ENCODE data around the gene KRT72. TPM values are rescaled to one million over a fixed set of nuclear protein-coding genes. Genes with fewer than 3 reads are reported as not detected.

KRT72 gene
- total RNA-seq, 1 donor from 2014 or later: 0.09 TPM

- no peak overlapping the region for H3K27ac Mint-ChIP-seq
- H3K9me3 Mint-ChIP-seq: no peaks in the 10 kb centered on the region
- intact Hi-C loops (cut with micrococcal nuclease): no loop called here
- H3K27me3 Mint-ChIP-seq: peaks cover 8% of the 10 kb centered on the region
- no peaks in the 10 kb centered on the region for H3K36me3 Mint-ChIP-seq (ENCODE audit: low read depth)
- DNase-seq: no peak
- H3K4me1 Mint-ChIP-seq: peaks cover 22% of the 10 kb centered on the region
- H3K4me3 Mint-ChIP-seq: no peak overlapping the region
Observed at GRCh38 chr12:52618866-52619265, 17.6 kb upstream of the KRT72 start.

- intact Hi-C loops (cut with micrococcal nuclease): no loop called here
- Mint-ChIP-seq H3K36me3 (ENCODE audit: low read depth) (no peaks in the 10 kb centered on the region), H3K9me3 (no peaks in the 10 kb centered on the region), H3K4me1 (peaks cover 27% of the 10 kb centered on the region), H3K27ac (no peak within 1 kb of the TSS), H3K4me3 (no peak within 1 kb of the TSS), H3K27me3 (peaks cover 7% of the 10 kb centered on the region)
- DNase-seq: no peak
Observed at GRCh38 chr12:52618216-52618615, 17.0 kb upstream of the KRT72 start, which contains the start of gene KRT73. KRT73 (minus strand) TSS chr12:52618559; CDS start chr12:52618524, 35 bp downstream.

DNA sequence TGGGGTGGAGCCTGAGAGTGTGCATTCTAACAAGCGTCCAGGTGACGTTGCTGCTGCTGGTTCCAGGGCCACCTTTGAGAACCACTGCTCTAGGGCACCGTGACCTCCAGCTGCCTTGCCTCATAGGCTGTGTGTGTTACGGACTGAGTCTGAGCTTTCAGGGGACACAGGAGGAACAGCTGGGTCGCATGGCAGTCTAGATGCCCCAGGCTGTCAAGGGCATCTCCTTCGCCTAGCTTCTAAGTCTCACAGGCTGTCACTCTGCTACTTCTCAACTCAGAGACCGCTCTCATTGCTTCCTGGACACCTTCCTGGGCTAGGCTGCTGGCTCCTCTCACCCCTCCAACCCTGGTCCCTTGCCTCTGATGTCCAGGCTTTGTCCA, 16.1 kb upstream of the KRT72 start:
- no peaks in the 10 kb centered on the region for H3K9me3 Mint-ChIP-seq
- H3K27ac Mint-ChIP-seq: no peak overlapping the region
- intact Hi-C loops (cut with micrococcal nuclease): no loop called here

DNA sequence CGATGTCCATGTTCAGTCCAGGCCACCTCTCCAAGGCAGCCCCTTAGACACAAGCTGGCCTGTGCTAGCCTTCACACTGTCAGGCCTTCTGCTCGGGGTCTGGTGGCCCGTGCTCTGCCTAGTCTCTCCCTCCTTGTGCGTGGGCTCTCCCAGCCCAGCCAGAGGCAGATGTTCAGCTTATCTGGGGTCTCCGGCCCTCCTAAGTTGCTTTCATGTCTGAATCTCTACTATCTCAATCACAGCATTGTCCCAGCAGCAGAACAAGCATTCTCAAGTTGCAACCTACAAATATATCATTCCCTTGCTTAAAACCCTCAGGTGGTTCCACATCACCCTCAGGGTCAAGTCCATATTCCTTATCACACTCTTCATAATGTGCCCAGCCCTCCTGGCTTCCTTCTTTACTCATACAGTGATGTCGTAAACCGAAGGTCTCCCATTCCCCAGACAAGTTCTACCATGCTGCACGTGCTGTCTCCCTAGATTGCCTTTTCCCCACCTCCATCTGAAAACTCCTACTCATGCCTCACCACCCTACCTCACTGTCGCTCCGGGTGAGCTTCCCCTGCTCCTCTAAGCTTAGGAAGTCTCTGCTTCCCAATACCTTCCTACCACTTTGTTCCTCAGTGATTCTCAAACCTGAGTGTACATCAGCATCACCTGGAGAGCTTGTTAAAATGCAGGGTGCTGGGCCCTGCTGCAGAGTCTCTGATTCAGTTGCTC, 15.6 kb upstream of the KRT72 start:
- intact Hi-C loops (cut with micrococcal nuclease): no loop called here
- H3K36me3 Mint-ChIP-seq (ENCODE audit: low read depth): no peaks in the 10 kb centered on the region
- peaks cover 5% of the 10 kb centered on the region for H3K27me3 Mint-ChIP-seq
- no peak overlapping the region for H3K4me3 Mint-ChIP-seq
- H3K4me1 Mint-ChIP-seq: peaks cover 35% of the 10 kb centered on the region
- H3K9me3 Mint-ChIP-seq: no peaks in the 10 kb centered on the region
- no peak overlapping the region for H3K27ac Mint-ChIP-seq
- DNase-seq: no peak

More for the DNA sequence above, 16.1 kb upstream of the KRT72 start:
- no peak for DNase-seq
- Mint-ChIP-seq H3K4me1 (peaks cover 32% of the 10 kb centered on the region), H3K4me3 (no peak overlapping the region), H3K27me3 (peaks cover 6% of the 10 kb centered on the region), H3K36me3 (ENCODE audit: low read depth) (no peaks in the 10 kb centered on the region)

GRCh38 chr12:52615912-52616311, 14.6 kb upstream of the KRT72 start:
- peaks cover 3% of the 10 kb centered on the region for H3K27me3 Mint-ChIP-seq
- H3K27ac Mint-ChIP-seq: no peak overlapping the region
- DNase-seq: no peak
- peaks cover 2% of the 10 kb centered on the region for H3K36me3 Mint-ChIP-seq (ENCODE audit: low read depth)
- H3K4me1 Mint-ChIP-seq: peaks cover 39% of the 10 kb centered on the region
- H3K4me3 Mint-ChIP-seq: no peak overlapping the region
- intact Hi-C loops (cut with micrococcal nuclease): no loop called here
- no peaks in the 10 kb centered on the region for H3K9me3 Mint-ChIP-seq

DNA sequence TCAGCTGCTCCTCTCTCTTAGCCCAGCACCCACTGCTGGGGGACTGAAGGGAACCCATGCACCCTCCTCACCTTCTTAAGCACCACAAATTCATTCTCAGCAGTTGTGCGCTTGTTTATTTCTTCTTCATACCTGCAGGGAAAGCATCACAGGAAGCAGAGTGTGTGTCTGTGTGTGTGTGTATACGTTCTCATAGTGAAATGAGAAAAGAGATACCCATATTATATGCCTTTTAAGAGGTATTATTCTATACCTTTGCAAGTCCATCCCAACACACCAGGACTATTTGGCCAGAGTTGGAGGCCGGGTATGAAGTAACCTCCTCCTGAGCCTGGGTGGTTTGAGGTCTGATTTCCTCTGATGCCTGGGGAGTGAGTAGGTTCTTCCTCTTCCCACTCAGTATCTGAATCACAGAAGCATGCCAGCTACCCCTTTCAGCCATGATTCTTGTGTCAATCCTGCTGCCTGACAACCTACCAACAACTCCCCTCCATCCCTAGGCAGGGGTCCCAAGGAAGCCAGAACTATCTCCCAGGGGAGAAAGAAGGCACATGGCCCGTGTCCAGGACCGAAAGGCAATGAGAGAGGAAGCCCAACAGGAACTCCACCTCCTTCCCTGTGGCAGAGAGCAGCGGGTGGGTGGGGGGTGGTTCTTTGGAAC, 14.1 kb upstream of the KRT72 start:
- no peaks in the 10 kb centered on the region for H3K9me3 Mint-ChIP-seq
- H3K4me3 Mint-ChIP-seq: peak overlapping the region; percentile 46
- peaks cover 2% of the 10 kb centered on the region for H3K36me3 Mint-ChIP-seq (ENCODE audit: low read depth)
- H3K4me1 Mint-ChIP-seq: peaks cover 41% of the 10 kb centered on the region
- DNase-seq: no peak
- peaks cover 3% of the 10 kb centered on the region for H3K27me3 Mint-ChIP-seq
- intact Hi-C loops (cut with micrococcal nuclease): no loop called here
- H3K27ac Mint-ChIP-seq: peak overlapping the region; percentile 72

- Mint-ChIP-seq H3K4me1 (peaks cover 46% of the 10 kb centered on the region), H3K9me3 (no peaks in the 10 kb centered on the region), H3K36me3 (ENCODE audit: low read depth) (peaks cover 2% of the 10 kb centered on the region), H3K27me3 (peaks cover 3% of the 10 kb centered on the region), H3K4me3 (no peak overlapping the region), H3K27ac (no peak overlapping the region)
- intact Hi-C loops (cut with micrococcal nuclease): no loop called here
- DNase-seq: no peak
Observed at GRCh38 chr12:52614381-52615207, 13.3 kb upstream of the KRT72 start.

GRCh38 chr12:52613384-52614030, 12.2 kb upstream of the KRT72 start:
- Mint-ChIP-seq H3K27ac (no peak overlapping the region), H3K36me3 (ENCODE audit: low read depth) (peaks cover 2% of the 10 kb centered on the region), H3K9me3 (no peaks in the 10 kb centered on the region), H3K4me3 (no peak overlapping the region), H3K27me3 (no peaks in the 10 kb centered on the region), H3K4me1 (peaks cover 56% of the 10 kb centered on the region)
- intact Hi-C loops (cut with micrococcal nuclease): no loop called here
- no peak for DNase-seq

DNA sequence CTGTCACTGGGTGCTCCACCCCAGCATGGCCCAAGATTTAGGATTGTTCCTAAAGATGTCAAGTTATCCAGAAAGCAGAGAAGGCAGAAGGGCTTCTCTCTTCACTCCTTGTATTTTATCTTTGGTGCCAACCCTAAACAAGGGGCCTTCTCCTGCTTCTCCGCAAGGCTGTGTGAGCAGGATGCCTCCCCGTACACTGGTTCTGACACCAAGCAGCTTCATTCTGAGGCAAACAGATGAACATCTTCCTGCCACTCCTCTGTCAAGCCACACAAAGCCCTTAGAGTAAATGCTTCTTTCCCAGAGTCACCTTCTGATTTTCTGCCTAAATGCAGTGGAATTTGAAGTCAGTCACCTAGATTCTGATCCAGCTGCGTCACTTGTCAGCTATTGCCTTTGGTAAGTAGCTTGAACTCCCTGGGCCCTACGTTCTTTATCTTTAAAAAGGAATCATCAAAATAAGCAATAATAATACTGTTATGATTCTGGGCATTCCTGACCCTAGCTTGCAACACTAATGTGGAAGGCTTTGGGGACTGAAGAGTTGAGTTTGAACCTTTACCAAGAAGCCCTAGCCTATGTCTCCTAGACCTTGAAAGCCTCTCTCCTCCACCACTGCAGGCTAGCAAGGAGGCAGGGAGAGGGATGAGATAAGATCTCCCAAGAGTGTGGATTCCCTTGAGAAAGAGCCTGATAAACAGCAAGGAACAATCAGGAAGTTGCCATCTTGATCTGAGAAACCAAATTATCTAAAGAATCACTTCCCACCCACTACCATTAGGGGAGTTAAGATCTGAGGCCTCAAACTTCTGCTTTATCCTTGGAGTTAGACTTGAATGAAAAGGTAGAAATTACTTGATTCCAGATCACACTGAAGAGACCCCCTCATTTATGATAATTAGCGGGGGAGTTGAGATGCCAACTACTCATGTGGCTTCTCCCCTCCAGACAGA, 11.4 kb upstream of the KRT72 start:
- DNase-seq: no peak
- no peaks in the 10 kb centered on the region for H3K9me3 Mint-ChIP-seq
- no peaks in the 10 kb centered on the region for H3K27me3 Mint-ChIP-seq
- H3K4me3 Mint-ChIP-seq: no peak overlapping the region
- intact Hi-C loops (cut with micrococcal nuclease): no loop called here
- H3K36me3 Mint-ChIP-seq (ENCODE audit: low read depth): peaks cover 2% of the 10 kb centered on the region
- peaks cover 58% of the 10 kb centered on the region for H3K4me1 Mint-ChIP-seq
- H3K27ac Mint-ChIP-seq: no peak overlapping the region

GRCh38 chr12:52611080-52611468, 9.8 kb upstream of the KRT72 start:
- H3K36me3 Mint-ChIP-seq (ENCODE audit: low read depth): peaks cover 2% of the 10 kb centered on the region
- H3K27me3 Mint-ChIP-seq: no peaks in the 10 kb centered on the region
- peak overlapping the region; percentile 59 for H3K27ac Mint-ChIP-seq
- DNase-seq: no peak
- intact Hi-C loops (cut with micrococcal nuclease): no loop called here
- peaks cover 63% of the 10 kb centered on the region for H3K4me1 Mint-ChIP-seq
- H3K9me3 Mint-ChIP-seq: no peaks in the 10 kb centered on the region
- H3K4me3 Mint-ChIP-seq: peak overlapping the region; percentile 68

GRCh38 chr12:52608826-52609630, 7.8 kb upstream of the KRT72 start:
- Mint-ChIP-seq H3K27ac (no peak overlapping the region), H3K4me3 (no peak overlapping the region), H3K36me3 (ENCODE audit: low read depth) (peaks cover 2% of the 10 kb centered on the region), H3K27me3 (no peaks in the 10 kb centered on the region), H3K4me1 (peaks cover 60% of the 10 kb centered on the region), H3K9me3 (no peaks in the 10 kb centered on the region)
- intact Hi-C loops (cut with micrococcal nuclease): no loop called here
- DNase-seq: no peak

GRCh38 chr12:52608161-52608560, 6.9 kb upstream of the KRT72 start:
- intact Hi-C loops (cut with micrococcal nuclease): no loop called here
- Mint-ChIP-seq H3K4me1 (peaks cover 55% of the 10 kb centered on the region), H3K4me3 (no peak overlapping the region), H3K27me3 (no peaks in the 10 kb centered on the region), H3K27ac (no peak overlapping the region), H3K36me3 (ENCODE audit: low read depth) (peaks cover 2% of the 10 kb centered on the region), H3K9me3 (no peaks in the 10 kb centered on the region)
- no peak for DNase-seq

All from activated CD4-positive, alpha-beta T cell treated with anti-CD3 and anti-CD28 coated beads, Interleukin-2, amount 10 ng/mL, durations not matched to agents 24 days and 14 days (primary cell).